ENCODE results near the gene MARK1.
"Not testable (repeated sequence)": the region's sequence is repeated elsewhere in the genome, so short reads cannot be mapped to it uniquely, and the experiment has no call there.

The MARK1 gene

DNA sequence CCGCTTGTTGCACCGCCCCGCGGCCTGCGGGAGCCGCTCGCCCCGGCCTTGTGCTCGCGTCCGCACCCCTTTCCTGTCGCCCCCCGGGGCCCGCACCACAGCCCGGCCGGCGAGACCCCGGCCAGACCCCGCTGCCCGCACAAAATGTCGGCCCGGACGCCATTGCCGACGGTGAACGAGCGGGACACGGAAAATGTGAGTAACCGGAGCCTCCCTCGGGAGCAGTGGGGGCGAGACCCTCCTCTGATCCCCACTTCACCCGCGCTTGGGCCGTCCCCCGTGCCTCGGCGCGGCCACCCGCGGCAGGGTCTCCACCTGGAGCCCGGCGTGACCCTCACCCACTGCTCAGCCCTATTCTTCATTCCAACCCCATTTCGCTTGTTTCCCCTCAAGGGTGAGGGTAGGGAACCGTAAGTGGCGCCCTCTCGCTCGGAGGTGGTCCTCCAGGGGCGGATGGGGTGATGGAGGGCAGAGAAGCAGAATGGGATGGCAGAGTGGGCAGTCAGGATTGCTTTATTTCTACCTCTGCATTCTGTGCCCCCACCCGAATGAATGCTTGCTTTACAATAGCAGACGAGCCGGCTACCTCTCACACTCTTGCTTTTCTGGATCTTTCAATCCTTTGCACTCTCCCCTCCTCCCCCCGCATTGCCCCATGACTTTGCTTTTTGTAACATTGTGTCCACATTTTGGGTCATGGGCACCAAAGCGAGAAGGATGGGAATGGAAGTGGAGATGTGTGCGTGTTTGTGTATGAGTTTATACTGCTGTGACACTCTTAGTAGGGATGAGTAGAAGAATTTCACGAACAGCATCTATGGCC is 954 bp downstream of the MARK1 start:
- DNase-seq (ENCODE audit: low read depth in 2 of 2), result no peak

GRCh38 chr1:220529521-220530020 is 1.6 kb downstream of the MARK1 start:
- no peak for DNase-seq (ENCODE audit: low read depth in 2 of 2)

- DNase-seq (ENCODE audit: low read depth in 2 of 2), result no peak
Measured at GRCh38 chr1:220533504-220534109, 5.7 kb downstream of the MARK1 start.

- no peak for DNase-seq (ENCODE audit: low read depth in 2 of 2)
Measured at GRCh38 chr1:220544901-220545303, 17.0 kb downstream of the MARK1 start.

- DNase-seq (ENCODE audit: low read depth in 2 of 2), result no peak
Measured at GRCh38 chr1:220550811-220551399, 23.0 kb downstream of the MARK1 start.

DNA sequence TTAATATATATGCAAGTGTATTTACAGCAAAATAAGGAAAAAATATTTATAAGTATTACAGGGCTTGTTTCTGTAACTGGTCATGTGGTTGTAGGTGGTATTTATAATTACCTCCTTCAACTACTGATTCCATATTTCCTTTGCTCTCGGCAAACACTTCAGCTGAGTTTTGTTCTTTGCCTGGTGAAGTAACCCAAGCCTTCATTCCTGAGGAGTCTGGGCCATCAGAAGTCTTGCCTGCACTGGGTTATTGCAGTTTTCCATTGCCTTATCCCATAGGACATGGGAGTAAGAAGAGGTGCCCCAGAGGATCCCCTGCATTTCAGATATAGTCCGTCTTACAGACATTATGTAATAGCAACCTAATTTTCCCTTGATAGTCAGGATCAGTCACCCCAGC is 23.8 kb downstream of the MARK1 start:
- no peak for DNase-seq (ENCODE audit: low read depth in 2 of 2)

GRCh38 chr1:220552672-220553260 is 24.8 kb downstream of the MARK1 start:
- no peak for DNase-seq (ENCODE audit: low read depth in 2 of 2)

DNA sequence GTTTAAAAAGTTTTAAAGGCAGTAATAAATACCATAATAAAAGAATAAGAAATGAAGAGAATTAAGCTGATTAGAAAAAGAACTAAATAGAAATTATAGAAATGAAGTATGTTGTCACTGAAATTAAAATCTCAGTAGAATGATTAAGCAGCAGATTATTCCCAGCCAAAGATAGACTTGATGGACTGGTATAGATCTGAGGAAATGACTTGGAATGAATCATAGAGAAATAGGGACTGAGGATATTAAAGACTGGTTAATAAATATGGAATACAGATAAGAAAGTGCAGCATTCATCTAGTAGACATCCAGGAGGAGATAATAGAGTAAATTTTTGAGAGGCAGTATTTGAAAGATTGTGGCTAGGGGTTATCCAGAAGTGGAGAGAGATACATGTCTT is 28.7 kb downstream of the MARK1 start:
- DNase-seq (ENCODE audit: low read depth in 2 of 2), result no peak

GRCh38 chr1:220563564-220563963 is 35.6 kb downstream of the MARK1 start:
- no peak for DNase-seq (ENCODE audit: low read depth in 2 of 2)

- DNase-seq (ENCODE audit: low read depth in 2 of 2), result no peak
Measured at GRCh38 chr1:220564216-220564615, 36.3 kb downstream of the MARK1 start.

DNA sequence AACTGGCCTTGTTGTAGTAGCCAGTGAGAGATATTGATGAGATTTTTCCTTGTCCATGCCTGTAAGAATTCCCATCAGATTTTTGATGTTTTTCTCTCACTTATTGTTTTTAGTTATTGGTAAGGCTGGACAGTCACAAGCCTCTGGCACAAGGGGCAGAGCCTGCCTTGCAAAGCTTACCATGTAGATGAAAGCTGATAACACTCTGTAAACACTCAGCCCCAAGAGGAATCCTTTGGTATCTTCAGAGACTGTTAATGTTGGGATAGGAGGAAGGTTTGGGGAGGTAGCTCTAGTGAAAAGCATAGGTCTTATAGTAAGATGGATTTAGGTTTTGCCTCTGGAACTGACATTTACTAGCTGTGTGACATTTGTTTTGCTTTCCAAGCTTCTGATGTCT is 37.7 kb downstream of the MARK1 start:
- no peak for DNase-seq (ENCODE audit: low read depth in 2 of 2)

DNA sequence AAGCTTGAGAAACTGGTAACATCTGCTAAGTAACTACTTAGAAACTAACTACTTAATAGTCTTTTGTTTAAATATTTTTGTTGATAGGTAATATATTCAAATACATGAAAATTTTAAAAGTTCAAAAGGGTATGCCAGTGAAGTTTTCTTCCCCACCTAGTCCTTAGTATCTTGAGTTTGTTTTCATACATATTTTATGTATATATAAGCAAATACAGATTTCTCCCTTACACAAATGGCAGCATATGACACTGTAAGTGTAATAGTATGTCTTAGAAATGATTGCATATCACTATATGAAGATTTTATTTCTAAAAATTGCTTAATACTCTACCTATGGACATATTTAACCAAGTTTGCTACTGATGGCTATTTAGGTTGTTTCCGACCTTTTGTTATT is 38.9 kb downstream of the MARK1 start:
- no peak for DNase-seq (ENCODE audit: low read depth in 2 of 2)

- DNase-seq (ENCODE audit: low read depth in 2 of 2), result no peak
Measured at GRCh38 chr1:220572416-220572815, 44.5 kb downstream of the MARK1 start.

DNA sequence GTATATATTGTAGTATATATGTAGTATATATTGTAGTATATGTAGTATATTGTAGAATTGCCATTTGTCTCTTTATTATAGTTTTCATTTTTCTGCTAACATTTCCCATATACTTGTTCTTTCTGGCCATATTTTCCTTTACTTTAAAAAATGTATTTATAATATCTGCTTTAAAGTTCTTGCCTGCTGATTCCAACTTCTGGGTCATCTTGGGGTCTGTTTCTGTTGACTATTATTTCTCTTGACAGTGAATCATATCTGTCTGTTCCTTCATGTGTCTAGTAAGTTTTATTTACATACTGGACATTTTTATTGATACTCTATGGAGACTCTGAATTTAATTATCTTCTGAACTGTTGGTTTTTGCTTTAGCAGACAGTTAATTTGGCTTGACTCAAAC is 45.9 kb downstream of the MARK1 start:
- no peak for DNase-seq (ENCODE audit: low read depth in 2 of 2)

DNA sequence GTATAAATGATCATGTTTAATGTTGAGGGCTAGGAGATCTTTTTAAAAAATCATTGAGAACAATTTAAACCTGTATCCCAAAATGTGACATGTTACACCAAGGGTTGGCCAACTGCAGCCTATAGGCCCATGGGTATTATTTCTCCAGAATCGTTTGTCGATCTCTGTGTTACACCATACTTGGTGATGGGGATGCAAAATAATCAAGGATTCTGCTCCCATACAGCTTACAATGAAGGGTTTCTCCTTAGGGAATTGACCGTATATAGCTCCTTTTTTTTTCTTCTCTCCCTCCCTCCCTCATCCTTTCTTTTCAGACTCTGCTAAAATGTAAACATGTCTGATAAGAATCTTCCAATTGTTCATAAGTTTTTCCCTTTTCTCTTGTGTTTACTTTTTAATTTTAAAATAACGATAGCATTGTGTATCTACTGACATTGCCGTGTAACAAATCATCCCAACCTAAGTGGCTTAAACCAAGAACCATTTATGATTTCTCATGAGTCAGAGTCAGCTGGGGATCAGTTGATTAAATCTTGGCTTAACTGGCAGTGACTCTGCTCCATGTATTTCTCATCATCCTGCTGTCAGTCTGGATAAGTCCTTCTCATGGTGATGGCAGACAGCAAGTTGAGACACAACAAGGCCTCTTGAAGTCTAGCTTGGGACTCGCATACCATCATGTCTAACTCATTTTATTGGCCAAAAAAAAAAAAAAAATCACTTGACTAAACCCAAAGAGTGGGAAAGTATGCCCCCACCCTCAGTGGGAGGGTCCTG is 48.0 kb downstream of the MARK1 start:
- DNase-seq (ENCODE audit: low read depth in 2 of 2), result no peak

- no peak for DNase-seq (ENCODE audit: low read depth in 2 of 2)
Measured at GRCh38 chr1:220577926-220578325, 50.0 kb downstream of the MARK1 start.

GRCh38 chr1:220579317-220579716 is 51.4 kb downstream of the MARK1 start:
- DNase-seq (ENCODE audit: low read depth in 2 of 2), result no peak

DNA sequence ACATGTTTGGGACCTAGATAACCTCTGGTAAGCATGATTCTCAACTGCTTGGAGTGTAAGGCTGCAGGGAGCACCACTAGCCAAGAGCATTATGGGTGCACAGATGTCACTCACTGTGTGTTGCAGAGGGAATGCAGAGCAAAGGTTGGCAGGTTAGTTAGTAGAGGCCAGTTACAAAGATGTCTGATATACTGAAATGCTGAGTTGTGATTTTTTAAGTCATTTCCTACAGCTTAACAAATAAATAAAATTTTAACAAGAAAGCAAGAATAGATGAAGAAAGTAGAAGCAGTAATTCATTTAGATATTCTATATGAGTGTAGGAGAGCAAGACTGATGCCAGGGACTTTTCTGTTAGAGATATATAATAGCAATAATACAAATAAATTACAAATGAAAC is 64.8 kb downstream of the MARK1 start:
- DNase-seq (ENCODE audit: low read depth in 2 of 2), result no peak

- DNase-seq (ENCODE audit: low read depth in 2 of 2), result no peak
Measured at GRCh38 chr1:220594356-220594755, 66.4 kb downstream of the MARK1 start.

DNA sequence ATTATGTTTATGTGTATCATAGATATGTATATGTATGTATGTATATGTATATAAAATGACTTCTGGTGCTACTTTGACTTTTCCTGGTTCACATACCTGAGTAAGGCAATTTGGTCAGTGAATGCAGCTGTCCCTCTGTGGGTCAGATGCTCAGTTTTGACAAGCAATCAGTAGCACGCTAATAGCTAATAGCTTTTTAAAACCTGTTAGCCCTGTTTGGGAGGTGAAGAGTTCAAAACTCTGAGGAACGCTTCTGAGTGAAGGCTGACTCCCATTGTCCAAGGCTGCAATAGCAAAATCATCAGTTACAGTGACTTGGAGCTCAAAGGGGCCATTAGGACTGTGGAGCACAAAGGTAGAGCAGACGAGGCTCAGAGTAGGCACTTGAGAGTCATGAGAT is 67.2 kb downstream of the MARK1 start:
- DNase-seq (ENCODE audit: low read depth in 2 of 2), result no peak

DNA sequence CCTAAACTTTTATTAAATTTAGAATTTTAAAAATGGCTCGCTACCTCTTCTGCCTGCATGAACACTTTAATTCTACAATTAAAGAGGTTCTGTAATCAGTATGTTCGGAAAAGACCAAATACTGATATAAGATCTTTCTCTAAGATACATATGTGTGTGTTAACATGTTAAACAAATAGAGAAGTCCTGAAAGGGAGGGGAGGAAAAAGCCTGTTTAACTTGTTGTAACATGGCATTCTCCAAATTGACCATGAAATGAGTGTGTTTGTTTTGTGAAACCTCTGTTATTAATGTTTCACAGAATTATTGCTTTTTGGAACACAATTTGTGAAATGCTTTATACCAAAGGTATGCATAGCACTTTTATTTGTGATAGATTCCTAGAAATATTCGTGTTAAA is 77.0 kb downstream of the MARK1 start:
- DNase-seq (ENCODE audit: low read depth in 2 of 2), result no peak

DNA sequence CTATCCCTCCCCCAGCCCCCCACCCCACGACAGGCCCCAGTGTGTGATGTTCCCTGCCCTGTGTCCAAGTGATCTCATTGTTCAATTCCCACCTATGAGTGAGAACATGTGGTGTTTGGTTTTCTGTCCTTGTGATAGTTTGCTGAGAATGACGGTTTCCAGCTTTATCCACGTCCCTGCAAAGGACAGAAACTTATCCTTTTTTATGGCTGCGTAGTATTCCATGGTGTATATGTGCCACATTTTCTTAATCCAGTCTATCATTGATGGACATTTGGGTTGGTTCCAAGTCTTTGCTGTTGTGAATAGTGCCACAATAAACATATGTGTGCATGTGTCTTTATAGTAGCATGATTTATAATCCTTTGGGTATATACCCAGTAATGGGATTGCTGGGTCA is 77.7 kb downstream of the MARK1 start:
- not testable (repeated sequence) for DNase-seq (ENCODE audit: low read depth in 2 of 2)
